A172 (cell line): ENCODE results near the gene RELCH. TPM values are rescaled to one million over a fixed set of nuclear protein-coding genes. Genes with fewer than 3 reads are reported as not detected.

ENCODE experiments used
- DNase-seq: peaks from one replicate; pipeline ENCODE4 v3.0.0-alpha.2; 2015; ENCODE audit warnings: low spot score
- total RNA-seq: library from RNA; depleted of rRNA; stranded (reverse); fragments of >200 nt; shearing (Covaris generic); gene quantifications from 2 replicates; pipeline ENCODE4 v1.2.3, GENCODE V29; 2014

The RELCH gene
- total RNA-seq, 1 experiment from 2014 or later, result 13.0 TPM

- DNase-seq, result peak; percentile 1
Measured at GRCh38 chr18:62187543-62188510, 772 bp downstream of the RELCH start.

- DNase-seq, result no peak
Measured at GRCh38 chr18:62189208-62189607, 2.2 kb downstream of the RELCH start.

GRCh38 chr18:62196079-62196478 is 9.0 kb downstream of the RELCH start:
- no peak for DNase-seq

- no peak for DNase-seq
Measured at GRCh38 chr18:62196980-62197379, 9.9 kb downstream of the RELCH start.

GRCh38 chr18:62198259-62198658 is 11.2 kb downstream of the RELCH start:
- no peak for DNase-seq

- DNase-seq, result no peak
Measured at GRCh38 chr18:62199629-62200028, 12.6 kb downstream of the RELCH start.

- no peak for DNase-seq
Measured at GRCh38 chr18:62200121-62200914, 13.3 kb downstream of the RELCH start.

- DNase-seq, result no peak
Measured at GRCh38 chr18:62201870-62202269, 14.8 kb downstream of the RELCH start.

- no peak for DNase-seq
Measured at GRCh38 chr18:62205824-62206223, 18.8 kb downstream of the RELCH start.

- no peak for DNase-seq
Measured at GRCh38 chr18:62206593-62206992, 19.5 kb downstream of the RELCH start.

GRCh38 chr18:62209046-62209445 is 22.0 kb downstream of the RELCH start:
- DNase-seq, result no peak

- DNase-seq, result no peak
Measured at GRCh38 chr18:62210138-62210537, 23.1 kb downstream of the RELCH start.

GRCh38 chr18:62211325-62211828 is 24.3 kb downstream of the RELCH start:
- no peak for DNase-seq

GRCh38 chr18:62214790-62215189 is 27.7 kb downstream of the RELCH start:
- no peak for DNase-seq

GRCh38 chr18:62224229-62224628 is 37.2 kb downstream of the RELCH start:
- DNase-seq, result no peak

- no peak for DNase-seq
Measured at GRCh38 chr18:62226047-62226446, 39.0 kb downstream of the RELCH start.

- no peak for DNase-seq
Measured at GRCh38 chr18:62236252-62236651, 49.2 kb downstream of the RELCH start.

GRCh38 chr18:62239475-62239874 is 52.4 kb downstream of the RELCH start:
- DNase-seq, result no peak

GRCh38 chr18:62242955-62243354 is 55.9 kb downstream of the RELCH start:
- DNase-seq, result no peak

- DNase-seq, result no peak
Measured at GRCh38 chr18:62245177-62245576, 58.1 kb downstream of the RELCH start.

- no peak for DNase-seq
Measured at GRCh38 chr18:62245699-62246098, 58.6 kb downstream of the RELCH start.

GRCh38 chr18:62248313-62248712 is 61.3 kb downstream of the RELCH start:
- DNase-seq, result no peak
